Choroid plexus epithelial cell (primary cell): ENCODE data around the gene TBXAS1.

ENCODE experiments used
- DNase-seq: peaks from one replicate; pipeline ENCODE4 v3.0.0-alpha.2; 2010; ENCODE audit warnings: low read depth
- H3K4me3 ChIP-seq: 2 replicates; pipeline ENCODE4 v1.5.1; 2011; ENCODE audit warnings: low read depth, mild to moderate bottlenecking, control low read depth, low read length, moderate library complexity
- CTCF ChIP-seq: conservative IDR thresholded peaks from 2 replicates; pipeline ENCODE4 v1.5.1; 2011; ENCODE audit warnings: low read depth, mild to moderate bottlenecking, control low read depth, inconsistent platforms, low read length, moderate library complexity

Gene TBXAS1

DNA sequence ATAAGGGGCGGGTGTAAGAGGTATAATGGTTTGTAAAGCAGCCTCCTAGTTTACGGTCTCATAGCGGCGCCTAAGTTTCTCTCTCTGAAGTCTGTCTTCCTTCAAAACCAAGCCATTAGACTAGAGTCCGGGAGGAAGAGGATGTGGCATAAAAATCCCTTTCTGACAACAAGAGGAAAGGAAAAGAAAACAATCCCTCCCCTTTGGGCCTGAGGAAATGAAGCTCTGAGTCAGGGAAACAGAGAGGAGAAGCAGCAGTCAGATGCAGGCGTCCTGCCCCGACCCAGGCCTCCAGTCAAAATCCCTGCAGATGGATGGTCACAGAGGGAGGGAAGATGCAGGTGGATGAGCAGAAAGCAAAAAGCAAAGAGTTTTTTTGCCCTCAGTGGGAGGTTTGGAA lies 210.0 kb downstream of the TBXAS1 start:
- no peak overlapping the region for H3K4me3 ChIP-seq
- no peak for DNase-seq
- TF ChIP-seq CTCF: no peak

DNA sequence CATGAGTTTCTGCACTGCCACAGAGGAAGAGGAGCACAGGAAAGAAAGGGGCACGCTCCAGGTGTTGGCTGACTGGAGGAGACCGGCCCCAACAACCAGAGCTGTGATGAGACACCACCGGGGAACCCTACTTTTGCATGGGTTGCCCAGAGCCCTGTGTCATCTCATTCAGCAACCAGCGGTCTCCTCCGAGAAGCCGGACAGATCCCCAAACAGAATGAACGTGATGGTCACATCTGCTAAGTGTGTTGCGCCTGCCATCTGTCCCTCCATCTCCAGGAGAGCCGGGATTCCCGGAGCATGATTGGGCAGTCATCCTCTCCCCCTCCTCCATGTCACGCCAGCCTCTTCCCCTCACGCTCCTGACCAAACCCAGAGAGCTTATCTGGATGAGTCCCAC lies 210.8 kb downstream of the TBXAS1 start:
- TF ChIP-seq CTCF: no peak
- DNase-seq: no peak
- H3K4me3 ChIP-seq: no peak overlapping the region

DNA sequence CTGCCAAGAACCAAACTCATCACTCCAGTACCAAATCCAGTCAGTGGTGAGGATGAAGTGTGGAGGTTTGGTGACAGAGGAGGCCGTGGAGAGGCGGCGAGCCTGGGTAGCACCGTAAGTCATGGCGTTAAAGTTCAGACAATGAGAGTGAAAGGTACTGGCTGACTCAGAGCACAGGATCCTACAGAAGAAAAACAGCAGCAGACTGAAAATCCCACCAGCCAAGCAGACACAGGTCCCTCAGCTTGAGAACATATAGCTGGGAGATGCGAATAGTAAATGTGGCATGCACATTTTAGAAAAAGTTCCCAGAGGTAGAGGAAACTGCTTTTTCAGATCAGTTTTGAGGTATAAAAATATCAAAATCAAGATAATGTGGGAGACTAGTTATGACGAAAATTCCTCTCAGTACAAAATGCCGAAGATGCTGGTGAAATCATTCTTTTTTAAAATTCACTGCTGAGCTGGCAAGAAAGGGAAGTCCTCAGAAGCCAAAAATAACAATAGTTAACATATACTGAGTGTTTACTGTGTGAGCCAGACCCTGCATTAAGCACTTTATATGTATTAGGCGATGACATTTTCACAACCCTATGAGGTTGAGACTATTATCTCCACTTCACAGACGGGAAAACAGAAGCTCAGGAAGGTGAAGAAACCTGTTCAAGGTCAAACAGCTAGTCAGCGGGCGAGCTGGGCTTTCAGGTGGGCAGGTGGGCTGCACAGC lies 212.8 kb downstream of the TBXAS1 start:
- peak; percentile 65 for DNase-seq
- H3K4me3 ChIP-seq: no peak overlapping the region
- TF ChIP-seq CTCF: no peak

DNA sequence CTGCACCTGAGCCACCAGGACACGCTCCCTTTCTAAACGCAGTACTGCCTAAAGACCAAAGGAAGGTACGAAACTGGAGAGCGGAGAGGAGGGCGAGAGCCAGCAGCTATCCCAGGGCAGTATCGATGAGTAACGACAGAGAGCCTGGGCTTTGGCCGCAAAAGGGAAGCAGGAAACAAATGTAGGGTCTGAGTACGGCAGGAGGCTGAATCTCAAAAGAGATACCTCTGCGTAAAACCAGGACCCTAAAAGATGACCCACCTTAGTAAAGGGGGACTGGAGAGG lies 213.3 kb downstream of the TBXAS1 start:
- H3K4me3 ChIP-seq: no peak overlapping the region
- no peak for DNase-seq
- no peak for TF ChIP-seq CTCF

DNA sequence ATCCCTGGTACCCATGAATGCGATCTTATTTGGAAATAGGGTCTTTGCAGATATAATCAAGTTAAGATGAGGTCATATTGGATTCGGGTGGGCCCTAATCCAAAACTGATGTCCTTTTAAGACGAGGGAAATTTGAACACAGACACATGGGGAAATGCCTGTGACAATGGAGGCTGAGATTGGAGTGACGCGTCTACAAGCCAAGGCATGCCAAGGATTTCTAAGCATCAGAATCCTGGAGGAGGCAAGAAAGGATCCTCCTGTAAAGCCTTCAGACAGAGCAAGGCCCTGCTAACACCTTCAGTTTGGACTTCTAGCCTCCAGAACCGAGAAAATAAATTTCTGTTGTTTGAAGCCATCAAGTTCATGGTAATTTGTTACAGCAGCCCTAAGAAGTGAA lies 215.2 kb downstream of the TBXAS1 start:
- DNase-seq: no peak
- TF ChIP-seq CTCF: no peak

GRCh38 chr7:140045697-140046096 lies 216.6 kb downstream of the TBXAS1 start:
- H3K4me3 ChIP-seq: no peak overlapping the region
- DNase-seq: no peak
- no peak for TF ChIP-seq CTCF

More for the DNA sequence above, 215.2 kb downstream of the TBXAS1 start:
- no peak overlapping the region for H3K4me3 ChIP-seq

DNA sequence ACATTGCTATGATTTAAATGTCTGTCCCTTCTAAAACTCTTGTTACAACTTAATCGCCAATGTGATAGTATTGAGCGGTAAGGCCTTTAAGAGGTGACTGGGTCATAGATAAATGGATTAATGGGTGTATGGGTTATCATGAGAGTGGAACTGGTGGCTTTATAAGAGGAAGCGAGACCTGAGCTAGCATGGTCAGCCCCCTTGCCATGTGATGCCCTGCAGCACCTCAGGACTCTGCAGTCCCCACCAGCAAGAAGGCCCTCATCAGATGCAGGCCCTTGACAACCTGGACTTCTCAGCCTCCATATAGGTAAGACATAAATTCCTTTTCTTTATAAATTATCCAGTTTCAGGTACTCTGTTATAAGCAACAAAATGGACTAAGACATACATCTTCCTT lies 218.1 kb downstream of the TBXAS1 start:
- TF ChIP-seq CTCF: no peak
- no peak overlapping the region for H3K4me3 ChIP-seq
- DNase-seq: no peak
